Measurements from ENCODE around the gene CCDC97. TPM values are rescaled to one million over a fixed set of nuclear protein-coding genes. Genes with fewer than 3 reads are reported as not detected.

The CCDC97 gene
- total and polyA plus RNA-seq, 10 donors, result 12.7 to 38.2 (median 23.9) TPM

- peak; percentile 99 for DNase-seq
- peak within 1 kb of the TSS; percentile 55 to 84 (median 66) for H3K4me3 ChIP-seq
- TF ChIP-seq POLR2A (IDR thresholded peaks at IDR 0.05) (peak in 1 of 3 donors; percentile 15), POLR2AphosphoS5 (IDR thresholded peaks at IDR 0.05) (peak; percentile 92 to 96 (median 95)), CTCF (IDR thresholded peaks at IDR 0.05 in 8 of 11, conservative IDR thresholded peaks at IDR 0.05 in 3 of 11) (peak in 3 of 11 experiments; percentile 14 to 41 (median 31))
- WGBS, 5 donors, result 0 to 1% (median 0%) methylated on average over 33 to 56 of the region's 56 CpGs
- H3K36me3 ChIP-seq, result peaks cover 0 to 9% (median 0%) of the 10 kb centered on the region in 6 donors
- H3K4me1 ChIP-seq, result peaks cover 10 to 75% (median 41%) of the 10 kb centered on the region in 6 donors
- H3K9me3 ChIP-seq, result no peaks in the 10 kb centered on the region
- intact Hi-C loops (cut with DNase I; ENCODE audit: low total_unique reads), result no loop called here
- H3K27ac ChIP-seq, result peak within 1 kb of the TSS; percentile 95 to 99 (median 98)
- H3K27me3 ChIP-seq (replicated peaks in 1 of 7), result no peaks in the 10 kb centered on the region
Measured at GRCh38 chr19:41363753-41364523, 54.0 kb downstream of the CCDC97 start, which contains the start of gene B9D2. Gene B9D2, minus strand, starts transcription at chr19:41364149. Its CDS starts 630 bp downstream, at chr19:41363519.

GRCh38 chr19:41364524-41365391 is 54.8 kb downstream of the CCDC97 start:
- no peaks in the 10 kb centered on the region for H3K27me3 ChIP-seq (replicated peaks in 1 of 7)
- TF ChIP-seq POLR2AphosphoS5 (IDR thresholded peaks at IDR 0.05), result no peak
- TF ChIP-seq CTCF (IDR thresholded peaks at IDR 0.05 in 8 of 11, conservative IDR thresholded peaks at IDR 0.05 in 3 of 11), result no peak
- TF ChIP-seq POLR2A (IDR thresholded peaks at IDR 0.05), result no peak
- peaks cover 10 to 82% (median 42%) of the 10 kb centered on the region in 6 donors for H3K4me1 ChIP-seq
- H3K36me3 ChIP-seq, result peaks cover 0 to 9% (median 0%) of the 10 kb centered on the region in 6 donors
- no peak for DNase-seq
- 57 to 65% (median 62%) methylated on average over 14 of the region's 14 CpGs for WGBS, 5 donors
- no peaks in the 10 kb centered on the region for H3K9me3 ChIP-seq
- peak overlapping the region; percentile 95 to 99 (median 98) for H3K27ac ChIP-seq
- H3K4me3 ChIP-seq, result peak overlapping the region; percentile 55 to 84 (median 66)
- intact Hi-C loops (cut with DNase I; ENCODE audit: low total_unique reads), result no loop called here

- Histone ChIP-seq H3K4me1 (peaks cover 10 to 89% (median 43%) of the 10 kb centered on the region in 6 donors), H3K36me3 (peaks cover 0 to 3% (median 0%) of the 10 kb centered on the region in 6 donors), H3K27ac (peak overlapping the region in 5 of 8 donors; percentile 33 to 99 (median 96)), H3K27me3 (replicated peaks in 1 of 7) (no peaks in the 10 kb centered on the region), H3K9me3 (no peaks in the 10 kb centered on the region), H3K4me3 (no peak overlapping the region)
- 92 to 97% (median 95%) methylated on average over 1 of the region's 1 CpG for WGBS, 5 donors
- no peak for DNase-seq
- no peak for TF ChIP-seq POLR2AphosphoS5 (IDR thresholded peaks at IDR 0.05)
- no peak for TF ChIP-seq CTCF (IDR thresholded peaks at IDR 0.05 in 8 of 11, conservative IDR thresholded peaks at IDR 0.05 in 3 of 11)
- no peak for TF ChIP-seq POLR2A (IDR thresholded peaks at IDR 0.05)
- intact Hi-C loops (cut with DNase I; ENCODE audit: low total_unique reads), result no loop called here
Measured at GRCh38 chr19:41366089-41366488, 56.1 kb downstream of the CCDC97 start.

All from spleen (tissue), 11 donors.